ENCODE data around the gene TTLL6. TPM values are rescaled to one million over a fixed set of nuclear protein-coding genes. Genes with fewer than 3 reads are reported as not detected.
"Not testable (repeated sequence)": the region's sequence is repeated elsewhere in the genome, so short reads cannot be mapped to it uniquely, and the experiment has no call there.

The TTLL6 gene
- total RNA-seq = not detected in 2 replicates
- polyA plus RNA-seq (2012) = not detected

DNA sequence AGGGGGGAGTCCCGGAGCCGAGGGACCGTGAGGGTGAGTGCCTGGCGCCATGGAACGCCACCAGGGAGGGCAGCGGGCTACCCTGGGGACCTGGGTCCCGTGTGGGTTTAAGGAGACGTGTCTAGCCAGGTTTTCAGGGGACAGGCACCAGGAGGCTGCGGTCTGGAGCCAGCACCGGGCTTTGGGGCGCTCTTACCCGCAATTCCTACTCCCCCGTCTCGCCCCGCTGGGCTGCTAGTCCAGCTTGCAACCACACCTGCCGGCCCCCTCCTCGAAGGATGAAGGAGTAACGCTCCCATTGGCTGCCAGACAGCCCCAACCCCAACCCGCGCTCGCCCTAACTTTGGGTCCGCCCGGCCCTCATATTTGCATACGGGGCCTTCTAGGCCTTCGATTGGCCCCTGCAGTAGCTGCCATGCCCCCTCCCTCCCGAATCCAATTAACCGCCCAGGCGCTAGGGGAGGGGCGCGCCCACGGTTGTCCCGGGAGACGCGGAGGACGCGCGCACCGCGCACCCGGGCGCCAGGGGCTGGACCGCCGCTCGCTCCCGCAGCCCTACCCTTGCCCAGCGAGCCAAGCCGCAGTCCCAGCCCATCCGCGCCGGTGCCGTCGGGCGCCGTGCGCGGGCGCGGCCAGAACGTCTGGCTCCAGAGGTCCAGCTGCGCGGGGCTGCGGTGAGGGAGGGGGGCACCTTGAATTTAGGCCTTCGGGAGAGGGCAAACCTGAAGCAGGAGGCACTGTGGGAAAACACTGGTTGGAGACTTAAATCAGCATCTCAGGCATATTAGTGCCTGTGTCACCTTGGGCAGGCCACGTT lies at the start of gene TTLL6:
TTLL6 (minus strand) TSS at position 456 of the 817 bp plus-strand sequence; CDS start at position 299, 157 bp downstream.
- peak; percentile 83 for DNase-seq (ENCODE audit: low read depth)

GRCh38 chr17:48860456-48860855 lies 43.4 kb upstream of the TTLL6 start:
- DNase-seq (ENCODE audit: low read depth) = no peak

DNA sequence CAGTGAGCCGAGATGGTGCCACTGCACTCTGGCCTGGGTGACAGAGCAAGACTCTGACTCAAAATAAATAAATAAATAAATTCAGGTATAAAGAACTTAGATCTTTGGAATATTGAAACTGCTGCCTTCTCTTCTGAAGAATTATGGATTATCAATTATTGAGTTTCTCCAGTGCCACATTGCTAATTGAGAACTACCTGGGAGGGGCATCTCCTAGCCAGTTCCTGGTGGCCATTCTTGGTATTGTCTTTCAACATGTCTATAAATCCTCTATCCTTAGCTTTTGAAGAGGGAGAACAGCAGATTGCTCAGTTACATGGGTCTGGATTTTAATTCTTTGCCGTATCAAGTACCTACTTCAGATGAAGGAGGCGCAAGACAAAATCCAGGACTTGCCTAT lies 43.0 kb upstream of the TTLL6 start:
- DNase-seq (ENCODE audit: low read depth) = no peak

DNA sequence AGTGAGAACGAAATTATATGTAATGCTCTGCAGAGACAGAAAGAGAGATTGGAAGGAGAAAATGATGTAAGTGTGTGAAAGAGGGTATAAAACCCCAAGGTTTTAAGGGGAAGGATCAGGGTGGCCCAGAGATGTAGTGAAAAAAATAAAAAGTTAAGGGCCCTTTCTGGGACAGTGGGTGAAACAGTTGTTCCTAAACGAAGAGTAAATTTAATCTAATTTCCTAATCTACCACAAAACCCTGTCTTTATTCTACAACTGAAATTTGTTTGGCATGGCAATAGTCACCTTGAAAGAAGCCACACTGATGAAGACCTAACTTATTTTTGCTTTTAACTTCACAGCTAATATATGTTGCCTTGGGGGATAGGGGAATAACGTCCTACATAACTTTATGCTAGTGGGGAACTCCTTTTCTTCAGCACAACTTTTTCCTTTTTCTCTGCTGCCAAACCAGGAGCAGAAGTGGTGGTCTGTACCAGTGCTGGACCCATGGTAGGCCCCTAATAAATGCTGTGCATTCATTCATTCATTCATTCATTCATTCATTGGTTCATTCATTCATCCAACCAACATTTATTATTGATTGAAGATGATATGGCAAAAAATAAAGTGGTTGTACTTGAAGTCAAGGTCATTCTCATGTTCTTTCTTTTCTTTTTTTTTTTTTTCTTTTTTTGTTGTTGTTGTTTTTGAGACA lies 39.2 kb upstream of the TTLL6 start:
- DNase-seq (ENCODE audit: low read depth) = no peak

DNA sequence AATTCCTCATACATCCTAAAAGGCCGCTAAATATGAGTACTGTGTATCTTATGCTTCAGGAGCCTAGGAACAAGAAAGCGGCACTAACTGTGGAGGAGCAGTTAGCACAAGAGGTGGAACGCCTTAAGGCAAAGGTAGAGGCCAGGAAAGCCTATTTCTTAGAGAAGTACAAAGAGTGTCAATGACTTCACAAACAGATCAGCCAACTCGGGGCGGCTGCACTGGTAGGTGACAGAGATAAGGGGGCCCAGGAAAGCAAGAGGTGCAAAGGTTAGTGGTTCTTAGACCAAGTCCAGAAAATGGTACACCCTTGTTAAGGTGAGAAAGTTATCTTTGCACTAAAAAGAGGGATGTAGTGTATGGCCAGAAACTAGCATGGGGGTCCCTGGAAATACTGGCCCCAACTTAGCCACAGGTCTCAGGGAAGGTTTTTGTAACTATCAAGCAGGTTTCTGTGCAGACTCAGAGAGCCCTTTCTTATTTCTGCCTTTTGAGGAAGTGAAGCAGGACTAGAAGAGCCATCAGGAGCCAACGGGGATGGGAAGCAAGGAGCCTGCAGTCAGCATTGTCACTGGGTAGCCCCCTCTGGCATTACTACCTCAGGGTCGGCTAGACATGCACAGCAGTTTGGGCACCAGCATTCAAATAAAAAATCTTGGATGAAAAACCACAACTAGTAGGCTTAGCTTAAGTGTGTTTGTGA lies 37.9 kb upstream of the TTLL6 start:
- no peak for DNase-seq (ENCODE audit: low read depth)

DNA sequence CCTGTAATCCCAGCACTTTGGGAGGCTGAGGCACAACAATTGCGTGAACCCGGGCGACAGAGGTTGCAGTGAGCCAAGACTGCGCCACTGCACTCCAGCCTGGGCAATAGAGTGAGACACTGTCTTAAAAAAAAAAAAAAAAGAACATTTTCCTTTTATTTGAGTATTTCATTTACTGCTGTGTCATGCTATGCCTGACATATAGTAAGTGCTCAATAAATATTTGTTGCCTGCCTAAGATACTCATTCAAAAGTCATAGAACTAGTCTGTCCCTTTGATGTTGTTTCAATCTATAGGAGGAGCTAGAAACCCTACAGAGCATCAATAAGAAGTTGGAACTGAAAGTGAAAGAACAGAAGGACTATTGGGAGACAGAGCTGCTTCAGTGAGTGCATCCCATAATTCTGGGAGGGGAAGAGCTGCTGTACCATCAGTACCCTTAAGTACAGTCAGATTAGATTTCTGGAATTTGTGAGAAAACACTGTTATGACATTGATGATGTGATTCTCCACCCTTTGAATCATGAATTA lies 33.8 kb upstream of the TTLL6 start:
- DNase-seq (ENCODE audit: low read depth) = no peak

- DNase-seq (ENCODE audit: low read depth) = peak; percentile 75
These were observed 26.3 kb upstream of the TTLL6 start for GRCh38 chr17:48843187-48843900.

GRCh38 chr17:48842746-48843145 lies 25.7 kb upstream of the TTLL6 start:
- DNase-seq (ENCODE audit: low read depth) = no peak

DNA sequence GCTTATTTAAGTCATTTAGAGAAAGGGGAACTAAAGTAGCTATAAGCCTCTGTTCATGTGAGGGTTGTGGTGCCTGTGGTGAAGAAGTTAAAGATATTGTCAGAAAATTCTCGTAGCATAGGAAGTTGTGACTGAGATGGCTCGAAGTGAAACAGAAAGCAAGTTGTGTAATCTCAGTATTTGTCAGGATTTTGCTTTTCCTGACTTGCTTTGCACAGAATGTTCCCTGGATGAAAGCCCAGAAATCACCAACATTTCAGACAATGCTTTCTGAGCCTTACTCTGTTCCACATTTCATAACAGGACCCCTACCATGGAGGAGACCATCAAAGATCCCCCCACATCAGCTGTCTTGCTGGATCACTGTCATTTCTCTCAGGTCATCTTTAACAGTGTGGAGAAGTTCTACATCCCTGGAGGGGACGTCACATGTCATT lies 24.4 kb upstream of the TTLL6 start:
- DNase-seq (ENCODE audit: low read depth) = peak; percentile 49

DNA sequence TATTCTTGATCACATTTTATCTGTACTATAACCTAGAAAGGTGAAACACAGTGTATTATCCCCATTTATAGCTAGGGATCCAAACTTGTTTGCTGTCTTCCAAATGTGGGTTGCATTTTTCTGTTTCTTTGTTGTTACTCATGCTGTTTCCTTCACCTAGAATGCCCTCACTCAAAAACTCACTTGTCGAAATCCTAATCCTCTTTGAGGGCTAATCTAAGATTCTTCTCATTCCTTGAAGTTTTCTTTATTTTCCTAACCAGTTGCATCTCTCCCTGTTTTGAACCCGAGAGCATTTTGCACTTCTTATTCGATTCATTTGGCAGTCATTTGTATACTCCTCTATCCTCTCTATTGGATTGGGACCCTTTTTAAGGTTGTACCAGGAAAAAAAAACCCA lies 23.4 kb upstream of the TTLL6 start:
- DNase-seq (ENCODE audit: low read depth) = no peak

- DNase-seq (ENCODE audit: low read depth) = not testable (repeated sequence)
These were observed 20.4 kb upstream of the TTLL6 start for GRCh38 chr17:48837458-48837857.

GRCh38 chr17:48835971-48836370 lies 18.9 kb upstream of the TTLL6 start:
- no peak for DNase-seq (ENCODE audit: low read depth)

DNA sequence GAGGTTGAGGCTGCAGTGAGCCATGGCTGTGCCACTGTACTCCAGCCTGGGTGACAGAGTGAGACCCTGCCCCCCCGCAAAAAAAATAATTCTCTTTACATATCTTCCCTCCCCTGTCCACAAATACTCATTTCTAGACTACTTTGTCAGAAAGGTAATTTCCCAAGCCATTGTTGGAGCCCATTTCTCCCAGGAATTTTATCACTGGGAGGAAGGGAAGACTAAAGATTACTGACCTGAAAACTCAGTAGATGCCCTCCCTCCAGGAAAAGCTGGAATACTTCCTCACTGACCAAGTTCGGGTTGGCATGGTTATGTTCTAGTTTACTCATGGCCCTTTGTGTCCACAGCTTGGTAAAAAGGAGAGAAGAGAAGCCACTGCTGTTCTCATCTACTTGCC lies 17.9 kb upstream of the TTLL6 start:
- no peak for DNase-seq (ENCODE audit: low read depth)

DNA sequence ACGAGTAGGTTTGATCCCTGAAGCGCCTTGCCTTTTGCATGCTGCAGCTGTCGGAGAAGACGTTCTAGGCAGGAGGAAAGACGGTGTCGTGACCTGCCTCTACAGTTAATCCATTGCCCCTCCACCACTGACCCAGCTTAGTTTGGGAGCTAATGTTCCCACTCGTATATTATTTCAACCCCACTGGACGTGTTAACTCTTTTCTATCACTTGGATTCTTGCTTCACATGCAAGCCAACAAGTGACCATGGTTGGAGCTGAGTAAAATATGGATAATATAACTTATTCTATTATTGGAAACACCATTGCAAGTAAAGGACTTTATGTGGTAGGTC lies 14.5 kb upstream of the TTLL6 start:
- DNase-seq (ENCODE audit: low read depth) = no peak

- peak; percentile 96 for DNase-seq (ENCODE audit: low read depth)
These were observed 14.0 kb upstream of the TTLL6 start, which contains the start of gene CALCOCO2 for GRCh38 chr17:48830840-48831548. Gene CALCOCO2, plus strand, starts transcription at chr17:48831035. Its CDS starts 10,673 bp downstream, at chr17:48841708.

DNA sequence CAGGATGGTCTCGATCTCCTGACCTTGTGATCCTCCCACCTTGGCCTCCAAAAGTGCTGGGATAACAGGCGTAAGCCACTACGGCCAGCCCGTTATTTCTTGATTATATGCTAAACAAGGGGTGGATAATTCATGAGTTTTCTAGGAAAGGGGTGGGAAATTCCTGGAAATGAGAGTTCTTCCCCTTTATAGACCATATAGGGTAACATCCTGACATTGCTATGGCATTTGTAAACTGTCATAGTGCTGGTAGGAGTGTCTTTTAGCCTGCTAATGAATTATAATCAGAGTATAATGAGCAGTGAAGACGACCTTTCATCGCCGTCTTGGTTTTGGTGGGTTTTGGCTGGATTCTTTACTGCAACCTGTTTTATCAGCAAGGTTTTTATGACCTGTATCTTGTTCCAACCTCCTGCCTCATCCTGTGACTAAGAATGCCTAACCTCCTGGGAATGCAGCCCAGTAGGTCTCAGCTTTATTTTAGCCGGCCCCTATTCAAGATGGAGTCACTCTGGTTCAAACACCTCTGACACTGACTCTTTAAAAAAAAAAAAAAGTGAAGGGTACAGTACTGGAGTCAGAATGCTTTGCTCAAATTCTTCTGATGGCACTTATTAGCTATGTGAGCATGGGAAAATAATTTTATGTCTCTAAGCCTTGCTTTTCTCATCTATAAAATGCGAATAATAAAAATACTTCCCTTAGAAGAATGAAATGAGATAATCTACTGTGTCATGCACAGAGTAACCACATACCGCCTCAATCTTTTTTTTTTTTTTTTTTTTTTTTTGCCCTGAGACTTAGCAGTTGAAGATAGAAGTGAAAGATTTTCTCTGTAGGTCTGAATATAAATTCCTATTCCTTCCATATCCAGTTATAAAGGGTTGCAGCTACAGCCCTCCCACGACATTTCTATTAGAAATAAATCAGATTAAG lies 8.7 kb upstream of the TTLL6 start:
- DNase-seq (ENCODE audit: low read depth) = no peak

- not testable (repeated sequence) for DNase-seq (ENCODE audit: low read depth)
These were observed 3.9 kb upstream of the TTLL6 start for GRCh38 chr17:48820936-48821335.

GRCh38 chr17:48819466-48819865 lies 2.4 kb upstream of the TTLL6 start:
- DNase-seq (ENCODE audit: low read depth) = no peak

GRCh38 chr17:48818361-48818841 lies 1.4 kb upstream of the TTLL6 start:
- no peak for DNase-seq (ENCODE audit: low read depth)

Measured in myocyte (in vitro differentiated cells).